ENCODE results near the gene ZHX3.

The ZHX3 gene

GRCh38 chr20:41178904-41179432 lies 138.6 kb downstream of the ZHX3 start:
- Histone ChIP-seq H3K36me3 (ENCODE audit: control insufficient read depth in 4 of 4, insufficient read depth in 4 of 4, low read length in 3 of 4) (peaks cover 0 to 32% (median 15%) of the 10 kb centered on the region in 4 experiments), H3K4me1 (ENCODE audit: control extremely low read depth in 1 of 4, control insufficient read depth in 4 of 4, insufficient read depth in 4 of 4, low read length in 3 of 4) (no peaks in the 10 kb centered on the region), H3K27ac (ENCODE audit: insufficient read depth in 1 of 2, low read depth in 1 of 2, low read length in 2 of 2, poor library complexity in 1 of 2, severe bottlenecking in 2 of 2) (no peak overlapping the region), H3K9me3 (ENCODE audit: control extremely low read depth in 1 of 5, control insufficient read depth in 4 of 5, insufficient read depth in 2 of 5, low read depth in 1 of 5, low read length in 4 of 5) (no peaks in the 10 kb centered on the region), H3K27me3 (replicated peaks in 2 of 5; ENCODE audit: control insufficient read depth in 4 of 5, insufficient read depth in 5 of 5, low read length in 4 of 5) (peaks cover 0 to 61% (median 18%) of the 10 kb centered on the region in 5 experiments), H3K4me3 (ENCODE audit: control insufficient read depth in 1 of 7, extremely low read depth in 1 of 7, insufficient read depth in 4 of 7, low read depth in 2 of 7, low read length in 6 of 7) (no peak overlapping the region)
- ChIA-PET POLR2A (no interaction called here), CTCF (no interaction called here)
- WGBS (ENCODE audit: insufficient coverage) = 97% methylated on average over 5 of the region's 8 CpGs
- no peak for DNase-seq

DNA sequence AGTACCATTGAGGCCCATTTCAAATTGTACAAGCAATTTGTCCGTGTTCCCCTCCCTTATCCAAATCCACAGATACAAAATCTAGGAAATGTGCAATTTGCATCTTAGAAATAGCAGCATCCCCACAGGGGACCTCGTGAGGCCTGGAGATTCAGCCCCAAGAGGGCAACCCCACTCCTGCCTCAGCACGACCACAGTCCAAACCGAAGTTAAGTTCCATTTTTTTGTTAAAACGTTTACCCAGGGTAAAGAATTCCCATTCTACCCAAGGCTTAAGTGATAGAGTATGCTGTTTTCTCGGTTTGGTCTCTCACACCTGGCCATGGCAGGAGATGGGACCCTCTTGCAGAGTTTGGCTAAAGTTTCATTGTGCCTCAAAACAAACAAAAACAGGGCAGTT lies 139.0 kb downstream of the ZHX3 start:
- Histone ChIP-seq H3K27me3 (replicated peaks in 2 of 5; ENCODE audit: control insufficient read depth in 4 of 5, insufficient read depth in 5 of 5, low read length in 4 of 5) (peaks cover 0 to 65% (median 20%) of the 10 kb centered on the region in 5 experiments), H3K36me3 (ENCODE audit: control insufficient read depth in 4 of 4, insufficient read depth in 4 of 4, low read length in 3 of 4) (peaks cover 0 to 36% (median 16%) of the 10 kb centered on the region in 4 experiments), H3K9me3 (ENCODE audit: control extremely low read depth in 1 of 5, control insufficient read depth in 4 of 5, insufficient read depth in 2 of 5, low read depth in 1 of 5, low read length in 4 of 5) (no peaks in the 10 kb centered on the region), H3K4me3 (ENCODE audit: control insufficient read depth in 1 of 7, extremely low read depth in 1 of 7, insufficient read depth in 4 of 7, low read depth in 2 of 7, low read length in 6 of 7) (no peak overlapping the region), H3K27ac (ENCODE audit: insufficient read depth in 1 of 2, low read depth in 1 of 2, low read length in 2 of 2, poor library complexity in 1 of 2, severe bottlenecking in 2 of 2) (no peak overlapping the region), H3K4me1 (ENCODE audit: control extremely low read depth in 1 of 4, control insufficient read depth in 4 of 4, insufficient read depth in 4 of 4, low read length in 3 of 4) (no peaks in the 10 kb centered on the region)
- POLR2A ChIA-PET = no interaction called here
- no peak for DNase-seq
- CTCF ChIA-PET = no interaction called here
- WGBS (ENCODE audit: insufficient coverage) = 98% methylated on average over 5 of the region's 6 CpGs

DNA sequence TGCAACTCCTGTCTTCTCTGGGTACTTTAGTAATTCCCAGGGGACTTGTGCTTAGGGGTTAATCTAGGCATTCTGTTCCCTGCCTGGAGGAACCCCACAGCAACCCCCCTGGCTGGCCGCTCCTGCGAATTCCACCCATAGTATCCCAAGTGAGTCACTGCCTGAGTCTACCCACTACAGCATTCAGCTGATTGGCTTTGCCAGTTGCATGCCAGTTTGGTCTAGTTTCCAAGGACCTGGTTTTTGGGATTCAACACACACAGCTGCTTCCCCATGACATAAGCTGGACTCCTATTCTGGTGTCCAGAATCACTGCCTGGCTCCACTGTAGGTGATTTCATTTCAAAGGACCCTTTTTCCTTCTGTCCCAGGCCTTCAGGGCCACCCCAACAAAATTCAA lies 139.9 kb downstream of the ZHX3 start:
- no peaks in the 10 kb centered on the region for H3K4me1 ChIP-seq (ENCODE audit: control extremely low read depth in 1 of 4, control insufficient read depth in 4 of 4, insufficient read depth in 4 of 4, low read length in 3 of 4)
- H3K27ac ChIP-seq (ENCODE audit: insufficient read depth in 1 of 2, low read depth in 1 of 2, low read length in 2 of 2, poor library complexity in 1 of 2, severe bottlenecking in 2 of 2) = no peak overlapping the region

GRCh38 chr20:41176711-41177552 lies 140.6 kb downstream of the ZHX3 start:
- ChIA-PET CTCF (interaction anchor here (0.8 to 1.9 kb wide), 5 partner anchors 42 to 214 kb away, joined by 3 to 5 read pairs (median 4); no protein-coding TSS in a partner anchor), POLR2A (no interaction called here)
- Histone ChIP-seq H3K9me3 (ENCODE audit: control extremely low read depth in 1 of 5, control insufficient read depth in 4 of 5, insufficient read depth in 2 of 5, low read depth in 1 of 5, low read length in 4 of 5) (no peaks in the 10 kb centered on the region), H3K4me3 (ENCODE audit: control insufficient read depth in 1 of 7, extremely low read depth in 1 of 7, insufficient read depth in 4 of 7, low read depth in 2 of 7, low read length in 6 of 7) (no peak overlapping the region), H3K36me3 (ENCODE audit: control insufficient read depth in 4 of 4, insufficient read depth in 4 of 4, low read length in 3 of 4) (peaks cover 0 to 33% (median 17%) of the 10 kb centered on the region in 4 experiments), H3K4me1 (ENCODE audit: control extremely low read depth in 1 of 4, control insufficient read depth in 4 of 4, insufficient read depth in 4 of 4, low read length in 3 of 4) (no peaks in the 10 kb centered on the region), H3K27ac (ENCODE audit: insufficient read depth in 1 of 2, low read depth in 1 of 2, low read length in 2 of 2, poor library complexity in 1 of 2, severe bottlenecking in 2 of 2) (no peak overlapping the region), H3K27me3 (replicated peaks in 2 of 5; ENCODE audit: control insufficient read depth in 4 of 5, insufficient read depth in 5 of 5, low read length in 4 of 5) (peaks cover 0 to 69% (median 22%) of the 10 kb centered on the region in 5 experiments)
- DNase-seq = no peak
- WGBS (ENCODE audit: insufficient coverage) = 98% methylated on average over 6 of the region's 8 CpGs

More for the DNA sequence above, 139.9 kb downstream of the ZHX3 start:
- H3K9me3 ChIP-seq (ENCODE audit: control extremely low read depth in 1 of 5, control insufficient read depth in 4 of 5, insufficient read depth in 2 of 5, low read depth in 1 of 5, low read length in 4 of 5) = no peaks in the 10 kb centered on the region
- CTCF ChIA-PET = interaction anchor here (0.8 to 1.9 kb wide), 3 partner anchors 42 to 214 kb away, joined by 3 to 5 read pairs (median 3); no protein-coding TSS in a partner anchor
- H3K36me3 ChIP-seq (ENCODE audit: control insufficient read depth in 4 of 4, insufficient read depth in 4 of 4, low read length in 3 of 4) = peaks cover 0 to 33% (median 16%) of the 10 kb centered on the region in 4 experiments
- POLR2A ChIA-PET = no interaction called here
- H3K4me3 ChIP-seq (ENCODE audit: control insufficient read depth in 1 of 7, extremely low read depth in 1 of 7, insufficient read depth in 4 of 7, low read depth in 2 of 7, low read length in 6 of 7) = no peak overlapping the region
- no peak for DNase-seq
- H3K27me3 ChIP-seq (replicated peaks in 2 of 5; ENCODE audit: control insufficient read depth in 4 of 5, insufficient read depth in 5 of 5, low read length in 4 of 5) = peaks cover 0 to 67% (median 22%) of the 10 kb centered on the region in 5 experiments
- WGBS (ENCODE audit: insufficient coverage) = 100% methylated on average over 2 of the region's 2 CpGs

DNA sequence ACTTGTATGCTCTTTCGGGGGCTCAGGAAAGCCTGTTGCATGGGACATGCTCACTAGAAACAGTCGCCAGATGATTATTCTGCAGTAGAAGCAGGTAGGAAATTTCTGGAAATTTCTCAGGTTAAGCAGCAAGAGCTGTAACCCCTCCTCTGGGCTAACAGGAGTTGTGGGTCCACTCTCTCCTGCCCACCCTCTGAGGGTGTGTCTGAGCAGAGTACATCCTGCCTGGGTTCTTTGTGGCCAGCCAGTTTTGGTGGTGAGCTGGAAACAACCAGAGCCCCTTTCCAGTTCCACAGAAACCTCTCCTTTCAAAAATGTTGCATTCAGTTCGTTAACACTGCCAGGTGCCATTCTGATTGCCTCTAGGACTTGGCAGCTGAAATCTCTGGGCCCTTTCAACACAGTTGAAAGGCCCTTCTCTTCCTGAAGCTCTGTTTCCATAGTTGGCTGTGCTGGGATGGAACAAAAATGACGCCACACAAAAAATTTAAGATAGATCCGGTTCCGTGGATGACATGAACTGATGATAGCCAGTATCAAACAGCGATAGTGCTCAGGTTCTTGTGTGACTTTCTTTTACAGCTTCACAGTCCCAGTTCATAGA lies 141.7 kb downstream of the ZHX3 start:
- Histone ChIP-seq H3K4me1 (ENCODE audit: control extremely low read depth in 1 of 4, control insufficient read depth in 4 of 4, insufficient read depth in 4 of 4, low read length in 3 of 4) (no peaks in the 10 kb centered on the region), H3K4me3 (ENCODE audit: control insufficient read depth in 1 of 7, extremely low read depth in 1 of 7, insufficient read depth in 4 of 7, low read depth in 2 of 7, low read length in 6 of 7) (no peak overlapping the region), H3K9me3 (ENCODE audit: control extremely low read depth in 1 of 5, control insufficient read depth in 4 of 5, insufficient read depth in 2 of 5, low read depth in 1 of 5, low read length in 4 of 5) (no peaks in the 10 kb centered on the region), H3K27ac (ENCODE audit: insufficient read depth in 1 of 2, low read depth in 1 of 2, low read length in 2 of 2, poor library complexity in 1 of 2, severe bottlenecking in 2 of 2) (no peak overlapping the region), H3K27me3 (replicated peaks in 2 of 5; ENCODE audit: control insufficient read depth in 4 of 5, insufficient read depth in 5 of 5, low read length in 4 of 5) (peaks cover 0 to 68% (median 22%) of the 10 kb centered on the region in 5 experiments), H3K36me3 (ENCODE audit: control insufficient read depth in 4 of 4, insufficient read depth in 4 of 4, low read length in 3 of 4) (peaks cover 0 to 36% (median 19%) of the 10 kb centered on the region in 4 experiments)
- ChIA-PET CTCF (interaction anchor here (0.7 to 1.6 kb wide), 7 partner anchors 8 to 183 kb away, joined by 3 to 5 read pairs (median 3); no protein-coding TSS in a partner anchor), POLR2A (no interaction called here)
- 98% methylated on average over 4 of the region's 7 CpGs for WGBS (ENCODE audit: insufficient coverage)
- DNase-seq = no peak

GRCh38 chr20:41175201-41175651 lies 142.3 kb downstream of the ZHX3 start:
- Histone ChIP-seq H3K27ac (ENCODE audit: insufficient read depth in 1 of 2, low read depth in 1 of 2, low read length in 2 of 2, poor library complexity in 1 of 2, severe bottlenecking in 2 of 2) (no peak overlapping the region), H3K27me3 (replicated peaks in 2 of 5; ENCODE audit: control insufficient read depth in 4 of 5, insufficient read depth in 5 of 5, low read length in 4 of 5) (peaks cover 0 to 68% (median 22%) of the 10 kb centered on the region in 5 experiments), H3K4me3 (ENCODE audit: control insufficient read depth in 1 of 7, extremely low read depth in 1 of 7, insufficient read depth in 4 of 7, low read depth in 2 of 7, low read length in 6 of 7) (no peak overlapping the region), H3K9me3 (ENCODE audit: control extremely low read depth in 1 of 5, control insufficient read depth in 4 of 5, insufficient read depth in 2 of 5, low read depth in 1 of 5, low read length in 4 of 5) (no peaks in the 10 kb centered on the region), H3K36me3 (ENCODE audit: control insufficient read depth in 4 of 4, insufficient read depth in 4 of 4, low read length in 3 of 4) (peaks cover 0 to 39% (median 17%) of the 10 kb centered on the region in 4 experiments), H3K4me1 (ENCODE audit: control extremely low read depth in 1 of 4, control insufficient read depth in 4 of 4, insufficient read depth in 4 of 4, low read length in 3 of 4) (no peaks in the 10 kb centered on the region)
- ChIA-PET CTCF (interaction anchor here (0.7 to 1.6 kb wide), 9 partner anchors 7 to 207 kb away, joined by 3 to 5 read pairs (median 3); no protein-coding TSS in a partner anchor), POLR2A (no interaction called here)
- DNase-seq = no peak
- 100% methylated on average over 4 of the region's 4 CpGs for WGBS (ENCODE audit: insufficient coverage)
